CD4-positive, CD25-positive, alpha-beta regulatory T cell (primary cell): ENCODE measurements around the gene TNPO3. TPM values are rescaled to one million over a fixed set of nuclear protein-coding genes. Genes with fewer than 3 reads are reported as not detected.
"Not testable (repeated sequence)": the region's sequence is repeated elsewhere in the genome, so short reads cannot be mapped to it uniquely, and the experiment has no call there.

Experiments
- ATAC-seq, 2 donors: fragments of 150-1000 bp; cut with Tn5 transposase; one replicate each; pipeline ENCODE4 v1.10.0; 2021; ENCODE audit warnings: low read depth in 2 of 2, moderate number of reproducible peaks in 2 of 2, moderate library complexity in 1 of 2
- DNase-seq, 3 donors: peaks; one replicate each; pipeline versions ENCODE4 v3.0.0 to v3.0.0-alpha.2; 2012 to 2022; ENCODE audit warnings: mixed read lengths in 1 of 3
- H3K27ac ChIP-seq: one replicate; pipeline ENCODE4 v1.7.0; 2013; ENCODE audit warnings: mild to moderate bottlenecking, low read length; ENCODE audit not compliant: insufficient read depth, poor library complexity, severe bottlenecking
- H3K27me3 ChIP-seq: one replicate; pipeline ENCODE4 v1.7.0; 2013; ENCODE audit warnings: low read length; ENCODE audit not compliant: control insufficient read depth, insufficient read depth
- H3K36me3 ChIP-seq: one replicate; pipeline ENCODE4 v1.7.0; 2013; ENCODE audit warnings: mild to moderate bottlenecking, low read length, moderate library complexity; ENCODE audit not compliant: control insufficient read depth, insufficient read depth
- H3K4me1 ChIP-seq: 2 replicates; pipeline ENCODE4 v1.7.0; 2013; ENCODE audit warnings: mild to moderate bottlenecking, low read length; ENCODE audit not compliant: insufficient read depth, control insufficient read depth, poor library complexity, severe bottlenecking
- H3K4me3 ChIP-seq: one replicate; pipeline ENCODE4 v1.7.0; 2013; ENCODE audit warnings: low read depth, mild to moderate bottlenecking, low read length, moderate library complexity
- H3K9me3 ChIP-seq, 2 experiments: 1 replicate in 1 of 2; 2 replicates in 1 of 2; pipeline ENCODE4 v1.7.0; 2013; ENCODE audit warnings: low read length in 2 of 2, mild to moderate bottlenecking in 1 of 2, moderate library complexity in 1 of 2; ENCODE audit not compliant: control insufficient read depth in 2 of 2
- H3K27ac Mint-ChIP-seq, 3 donors: one replicate each; pipeline ENCODE4 v1.8.0; 2020 to 2022; ENCODE audit warnings: mild to moderate bottlenecking in 3 of 3, mixed read lengths in 3 of 3, moderate library complexity in 2 of 3
- H3K27me3 Mint-ChIP-seq: one replicate; pipeline ENCODE4 v1.8.0; 2022; ENCODE audit warnings: mild to moderate bottlenecking, mixed read lengths
- H3K36me3 Mint-ChIP-seq: one replicate; pipeline ENCODE4 v1.8.0; 2020; ENCODE audit warnings: mixed read lengths
- H3K4me1 Mint-ChIP-seq, 4 donors: one replicate each; pipeline ENCODE4 v1.8.0; 2020 to 2022; ENCODE audit warnings: mixed read lengths in 4 of 4, mild to moderate bottlenecking in 1 of 4
- H3K4me3 Mint-ChIP-seq, 4 donors: one replicate each; pipeline ENCODE4 v1.8.0; 2020 to 2022; ENCODE audit warnings: mild to moderate bottlenecking in 4 of 4, mixed read lengths in 4 of 4, moderate library complexity in 3 of 4
- H3K9me3 Mint-ChIP-seq, 7 donors: one replicate each; pipeline ENCODE4 v1.8.0; 2020 to 2022; ENCODE audit warnings: mixed read lengths in 7 of 7, mild to moderate bottlenecking in 3 of 7, moderate library complexity in 2 of 7
- polyA plus RNA-seq, 4 donors: library from polyadenylated mRNA; unstranded; fragments of 300-500 nt; fragmentation: Illumina TruSeq; gene quantifications; one replicate each; pipeline ENCODE4 v1.2.3, GENCODE V29; 2021
- total RNA-seq: library from RNA; stranded (reverse); gene quantifications from one replicate; pipeline ENCODE4 v1.2.3, GENCODE V29; 2022

TNPO3 gene
- total and polyA plus RNA-seq, 5 donors from 2014 or later: 31.6 to 48.8 (median 36.2) TPM

GRCh38 chr7:129067943-129068548 is 13.1 kb upstream of the TNPO3 start:
- H3K4me1 ChIP-seq: no peaks in the 10 kb centered on the region
- Mint-ChIP-seq H3K27ac (no peak overlapping the region), H3K36me3 (peaks cover 6% of the 10 kb centered on the region), H3K9me3 (peaks cover 0 to 2% (median 0%) of the 10 kb centered on the region in 7 donors), H3K27me3 (peaks cover 28% of the 10 kb centered on the region), H3K4me3 (no peak overlapping the region), H3K4me1 (peaks cover 0 to 12% (median 6%) of the 10 kb centered on the region in 4 donors)
- no peaks in the 10 kb centered on the region for H3K27me3 ChIP-seq
- no peak overlapping the region for H3K4me3 ChIP-seq
- ATAC-seq: no peak
- no peak for DNase-seq
- no peaks in the 10 kb centered on the region for H3K9me3 ChIP-seq
- no peaks in the 10 kb centered on the region for H3K36me3 ChIP-seq
- no peak overlapping the region for H3K27ac ChIP-seq

DNA sequence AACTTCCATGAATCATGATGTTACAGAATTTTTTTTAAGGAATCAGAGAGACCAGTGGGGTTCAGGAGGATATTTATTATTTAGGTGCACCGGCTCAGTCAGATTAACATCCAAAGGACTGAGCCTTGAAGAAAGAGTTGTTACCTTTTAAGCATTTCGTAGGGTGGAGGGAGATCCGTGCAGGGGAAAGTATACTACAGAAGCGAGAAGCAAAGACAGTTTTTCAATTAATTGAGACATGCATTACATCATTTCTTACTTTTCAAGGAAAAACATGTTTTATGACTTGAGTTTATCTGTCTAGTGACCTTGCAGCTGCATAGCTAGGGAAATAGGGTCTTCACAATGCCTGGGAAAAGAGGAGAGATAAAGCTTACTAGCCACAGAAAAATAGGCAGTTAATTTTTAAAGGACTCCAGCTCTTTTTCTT is 12.2 kb upstream of the TNPO3 start:
- H3K27ac ChIP-seq, H3K9me3 ChIP-seq, H3K36me3 Mint-ChIP-seq, H3K4me3 ChIP-seq, H3K27me3 ChIP-seq, H3K27ac Mint-ChIP-seq, DNase-seq, H3K4me1 Mint-ChIP-seq, H3K4me1 ChIP-seq, ATAC-seq, H3K36me3 ChIP-seq, H3K4me3 Mint-ChIP-seq, H3K9me3 Mint-ChIP-seq: not testable (repeated sequence)
- H3K27me3 Mint-ChIP-seq: peaks cover 29% of the 10 kb centered on the region

DNA sequence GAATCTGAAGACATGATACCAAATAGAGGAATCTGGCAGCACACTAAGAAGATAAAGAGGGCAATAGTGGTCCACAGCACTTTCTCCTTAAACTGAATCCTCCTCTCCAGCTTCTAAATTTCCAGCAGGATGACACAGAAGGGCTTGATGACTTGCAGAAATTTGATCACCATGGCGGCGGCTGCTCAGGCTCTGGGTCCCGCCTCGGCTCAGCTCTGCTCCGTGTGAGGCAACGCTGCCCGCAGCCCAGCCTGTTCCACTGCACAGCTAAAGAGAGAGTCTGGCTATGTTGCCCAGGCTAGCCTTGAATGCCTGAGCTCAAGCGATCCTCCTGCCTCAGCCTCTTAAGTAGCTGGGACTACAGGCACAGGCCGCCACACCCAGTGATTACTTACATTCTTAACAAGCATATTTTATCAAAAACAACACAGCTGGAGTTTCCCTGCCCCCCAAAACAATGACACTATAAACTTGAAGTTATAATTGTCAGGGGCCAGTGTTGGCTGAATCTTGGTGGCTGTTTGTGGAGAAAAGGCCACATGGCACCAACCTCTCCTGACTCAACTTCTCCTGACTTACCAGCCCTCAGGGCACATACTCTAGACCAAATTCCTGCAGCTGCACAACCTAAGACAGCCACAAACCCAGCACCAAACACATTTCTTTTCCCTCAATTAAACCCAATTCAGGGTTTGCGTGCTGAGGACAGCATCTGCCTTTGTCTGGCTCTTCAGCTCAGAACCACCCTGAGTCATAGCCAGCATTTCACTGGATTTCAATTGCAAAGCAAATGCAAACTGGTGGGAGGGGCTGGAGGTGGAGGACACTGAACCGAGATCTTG is 11.6 kb upstream of the TNPO3 start:
- no peaks in the 10 kb centered on the region for H3K4me1 ChIP-seq
- DNase-seq (no peak), ATAC-seq (no peak)
- Mint-ChIP-seq H3K36me3 (no peaks in the 10 kb centered on the region), H3K27ac (no peak overlapping the region), H3K27me3 (peaks cover 28% of the 10 kb centered on the region), H3K4me3 (no peak overlapping the region), H3K4me1 (peaks cover 0 to 5% (median 0%) of the 10 kb centered on the region in 4 donors), H3K9me3 (peaks cover 0 to 10% (median 0%) of the 10 kb centered on the region in 7 donors)
- H3K9me3 ChIP-seq: peaks cover 0 to 4% of the 10 kb centered on the region in 2 experiments
- H3K36me3 ChIP-seq: no peaks in the 10 kb centered on the region
- no peak overlapping the region for H3K4me3 ChIP-seq
- no peaks in the 10 kb centered on the region for H3K27me3 ChIP-seq
- H3K27ac ChIP-seq: no peak overlapping the region

GRCh38 chr7:129055861-129056464 is 1.1 kb upstream of the TNPO3 start:
- Mint-ChIP-seq H3K4me1 (peaks cover 11 to 39% (median 22%) of the 10 kb centered on the region in 4 donors), H3K36me3 (no peaks in the 10 kb centered on the region), H3K9me3 (peaks cover 0 to 2% (median 0%) of the 10 kb centered on the region in 7 donors), H3K4me3 (peak overlapping the region; percentile 96 to 99 (median 97)), H3K27ac (peak overlapping the region; percentile 96 to 99 (median 99)), H3K27me3 (peaks cover 20% of the 10 kb centered on the region)
- ATAC-seq: no peak
- peaks cover 9% of the 10 kb centered on the region for H3K36me3 ChIP-seq
- no peak for DNase-seq
- no peaks in the 10 kb centered on the region for H3K9me3 ChIP-seq
- no peak overlapping the region for H3K27ac ChIP-seq
- peak overlapping the region; percentile 99 for H3K4me3 ChIP-seq
- peaks cover 7% of the 10 kb centered on the region for H3K27me3 ChIP-seq
- H3K4me1 ChIP-seq: peaks cover 37% of the 10 kb centered on the region

GRCh38 chr7:129055294-129055816 is 444 bp upstream of the TNPO3 start:
- DNase-seq: no peak
- peaks cover 7% of the 10 kb centered on the region for H3K27me3 ChIP-seq
- Mint-ChIP-seq H3K4me3 (peak overlapping the region; percentile 96 to 99 (median 97)), H3K4me1 (peaks cover 15 to 45% (median 28%) of the 10 kb centered on the region in 4 donors), H3K9me3 (peaks cover 0 to 2% (median 0%) of the 10 kb centered on the region in 7 donors), H3K27ac (peak overlapping the region; percentile 96 to 99 (median 99)), H3K27me3 (peaks cover 16% of the 10 kb centered on the region), H3K36me3 (peaks cover 6% of the 10 kb centered on the region)
- peak overlapping the region; percentile 92 for H3K27ac ChIP-seq
- H3K4me3 ChIP-seq: peak overlapping the region; percentile 99
- H3K36me3 ChIP-seq: peaks cover 9% of the 10 kb centered on the region
- peaks cover 43% of the 10 kb centered on the region for H3K4me1 ChIP-seq
- H3K9me3 ChIP-seq: no peaks in the 10 kb centered on the region
- peak in 1 of 2 donors; percentile 3 for ATAC-seq

DNA sequence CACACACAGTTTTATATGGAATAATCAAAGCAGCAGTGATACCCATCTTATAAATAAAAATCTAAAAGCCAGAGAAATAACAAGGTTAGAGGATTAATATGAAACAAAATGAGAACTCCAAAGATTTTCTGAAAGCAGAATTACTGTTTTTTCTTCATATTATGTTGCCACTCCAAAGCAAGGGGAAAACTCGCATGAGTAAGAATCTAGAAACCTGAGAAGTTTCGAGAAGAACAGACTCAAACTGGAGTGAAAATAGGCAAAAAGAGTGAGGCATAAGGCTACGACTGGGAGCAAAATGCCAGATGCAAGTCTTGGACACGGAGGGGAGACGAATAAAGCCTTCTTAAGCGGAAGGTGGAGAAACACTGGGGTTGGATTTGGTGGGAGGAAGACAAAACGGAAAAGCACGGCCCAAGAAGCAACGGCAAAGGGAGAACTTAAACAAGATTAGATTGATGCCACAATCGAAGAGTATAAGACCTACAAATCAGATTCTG is 923 bp downstream of the TNPO3 start:
- Mint-ChIP-seq H3K4me3 (peak overlapping the region; percentile 96 to 99 (median 97)), H3K4me1 (peaks cover 23 to 54% (median 37%) of the 10 kb centered on the region in 4 donors), H3K36me3 (peaks cover 14% of the 10 kb centered on the region), H3K9me3 (peaks cover 0 to 2% (median 0%) of the 10 kb centered on the region in 7 donors), H3K27me3 (peaks cover 8% of the 10 kb centered on the region), H3K27ac (peak overlapping the region; percentile 96 to 99 (median 99))
- H3K4me3 ChIP-seq: peak overlapping the region; percentile 99
- no peak for ATAC-seq
- peaks cover 3% of the 10 kb centered on the region for H3K27me3 ChIP-seq
- DNase-seq: no peak
- H3K27ac ChIP-seq: peak overlapping the region; percentile 92
- H3K9me3 ChIP-seq: no peaks in the 10 kb centered on the region
- peaks cover 11% of the 10 kb centered on the region for H3K36me3 ChIP-seq
- peaks cover 53% of the 10 kb centered on the region for H3K4me1 ChIP-seq

DNA sequence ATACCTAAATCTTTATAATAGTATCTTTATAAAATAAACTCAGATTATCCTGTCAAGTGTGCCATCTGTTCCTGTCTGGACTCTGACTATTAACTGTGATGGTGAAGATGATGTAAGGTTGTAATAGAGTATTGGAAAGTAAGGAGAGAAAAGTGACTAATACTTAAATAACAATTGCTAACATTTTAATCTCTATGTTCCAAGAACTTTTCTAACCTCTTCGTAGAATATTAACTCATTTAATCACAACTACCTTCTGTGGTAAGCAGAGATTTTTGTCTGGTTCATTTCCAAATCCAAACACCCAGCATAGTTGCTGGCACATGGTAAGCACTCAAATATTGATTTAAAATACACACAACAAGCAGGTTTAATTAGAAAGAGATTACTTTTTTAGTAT is 2.5 kb downstream of the TNPO3 start:
- Histone ChIP-seq H3K4me1 (peaks cover 64% of the 10 kb centered on the region), H3K9me3 (no peaks in the 10 kb centered on the region), H3K4me3 (peak overlapping the region; percentile 44), H3K27me3 (no peaks in the 10 kb centered on the region), H3K27ac (no peak overlapping the region), H3K36me3 (peaks cover 14% of the 10 kb centered on the region)
- no peak for ATAC-seq
- Mint-ChIP-seq H3K4me1 (peaks cover 29 to 70% (median 48%) of the 10 kb centered on the region in 4 donors), H3K27ac (no peak overlapping the region), H3K4me3 (peak overlapping the region in 3 of 4 donors; percentile 18 to 97 (median 97)), H3K36me3 (peaks cover 18% of the 10 kb centered on the region), H3K9me3 (peaks cover 0 to 2% (median 0%) of the 10 kb centered on the region in 7 donors), H3K27me3 (no peaks in the 10 kb centered on the region)
- DNase-seq: no peak
